IMR-90 (cell line): ENCODE results near the gene KRTAP4-8. TPM values are rescaled to one million over a fixed set of nuclear protein-coding genes. Genes with fewer than 3 reads are reported as not detected.
A peak's percentile ranks its signal among the peaks of the same experiment; 100 is the strongest.

Experiments
- ATAC-seq: fragments of 200-7000 bp; cut with Tn5 transposase; 2 replicates; pipeline ENCODE4 v1.9.1; 2020; ENCODE audit warnings: low read depth, mild to moderate bottlenecking, moderate library complexity
- BruUV-seq: library from RNA; stranded (reverse); fragments of 400-500 nt; replicated peaks from 2 replicates; lab custom pipeline; 2021; lab: Mats Ljungman, UMichigan
- CTCF ChIA-PET: fragments of 300-600 bp; formaldehyde crosslinking; extraction: SDS; loops from one replicate; lab custom pipeline; 2021; ENCODE audit warnings: antibody characterized with exemption; lab: Yijun Ruan, JAX
- POLR2A ChIA-PET: fragments of 300-600 bp; sonication (Branson Sonifier 250); formaldehyde crosslinking; loops from one replicate; lab custom pipeline; 2022; ENCODE audit warnings: antibody characterized with exemption; ENCODE audit not compliant: unreplicated experiment; lab: Charles Lee
- DNase-seq: peaks from one replicate; pipeline ENCODE4 v3.0.0; 2013
- H2AFZ ChIP-seq: replicated peaks from 2 replicates; pipeline ENCODE3; 2013; ENCODE audit warnings: low read length, mild to moderate bottlenecking; ENCODE audit not compliant: poor library complexity
- H2AK5ac ChIP-seq: 2 replicates; pipeline ENCODE4 v1.6.1; 2013; ENCODE audit warnings: low read depth, low read length, inconsistent platforms
- H2AK9ac ChIP-seq: replicated peaks from 2 replicates; pipeline ENCODE3; 2013; ENCODE audit warnings: mild to moderate bottlenecking, low read depth, low read length, moderate library complexity; ENCODE audit not compliant: poor library complexity
- H2BK120ac ChIP-seq: 2 replicates; pipeline ENCODE4 v1.6.1; 2013; ENCODE audit warnings: low read depth, low read length, inconsistent platforms
- H2BK15ac ChIP-seq: 3 replicates; pipeline ENCODE4 v1.6.1; 2013; ENCODE audit warnings: low read depth, low read length, inconsistent platforms
- H2BK20ac ChIP-seq: 2 replicates; pipeline ENCODE4 v1.6.1; 2013; ENCODE audit warnings: low read depth, mild to moderate bottlenecking, inconsistent platforms, low read length, moderate library complexity
- H2BK5ac ChIP-seq: 2 replicates; pipeline ENCODE4 v1.6.1; 2013; ENCODE audit warnings: mild to moderate bottlenecking, low read depth, low read length, inconsistent platforms; ENCODE audit not compliant: poor library complexity, severe bottlenecking
- H3K14ac ChIP-seq: replicated peaks from 2 replicates; pipeline ENCODE4 v1.6.1; 2013; ENCODE audit warnings: low read depth, low read length, inconsistent platforms
- H3K18ac ChIP-seq: 2 replicates; pipeline ENCODE4 v1.6.1; 2013; ENCODE audit warnings: low read depth, low read length, control low read depth
- H3K23ac ChIP-seq: 2 replicates; pipeline ENCODE4 v1.6.1; 2013; ENCODE audit warnings: low read depth, low read length, inconsistent platforms
- H3K27ac ChIP-seq: 2 replicates; pipeline ENCODE4 v1.5.1; 2013; ENCODE audit warnings: mild to moderate bottlenecking, control low read depth, low read length; ENCODE audit not compliant: insufficient read depth
- H3K27me3 ChIP-seq: 2 replicates; pipeline ENCODE4 v1.6.1; 2013; ENCODE audit warnings: low read length; ENCODE audit not compliant: control insufficient read depth, insufficient read depth
- H3K36me3 ChIP-seq: 2 replicates; pipeline ENCODE4 v1.6.1; 2013; ENCODE audit warnings: low read length, mixed read lengths; ENCODE audit not compliant: control insufficient read depth, insufficient read depth
- H3K4ac ChIP-seq: 2 replicates; pipeline ENCODE4 v1.6.1; 2013; ENCODE audit warnings: low read depth, low read length, inconsistent platforms
- H3K4me1 ChIP-seq: 2 replicates; pipeline ENCODE4 v1.6.1; 2013; ENCODE audit warnings: low read length, mixed read lengths; ENCODE audit not compliant: control insufficient read depth, insufficient read depth
- H3K4me2 ChIP-seq: 2 replicates; pipeline ENCODE4 v1.6.1; 2013; ENCODE audit warnings: low read depth, mild to moderate bottlenecking, control low read depth, low read length, moderate library complexity
- H3K4me3 ChIP-seq: 2 replicates; pipeline ENCODE4 v1.5.1; 2013; ENCODE audit warnings: low read depth, mild to moderate bottlenecking, control low read depth, low read length, moderate library complexity; ENCODE audit not compliant: insufficient read depth
- H3K56ac ChIP-seq: 2 replicates; pipeline ENCODE4 v1.6.1; 2013; ENCODE audit warnings: low read length, inconsistent platforms; ENCODE audit not compliant: insufficient read depth; ENCODE audit errors: extremely low read depth
- H3K79me1 ChIP-seq, 2 experiments: 2 replicates each; pipeline ENCODE4 v1.6.1; 2013; ENCODE audit warnings: low read length in 2 of 2, inconsistent platforms in 1 of 2, low read depth in 1 of 2
- H3K9ac ChIP-seq: 2 replicates; pipeline ENCODE4 v1.6.1; 2013; ENCODE audit warnings: low read depth, low read length, control low read depth
- H3K9me1 ChIP-seq: 2 replicates; pipeline ENCODE4 v1.6.1; 2013; ENCODE audit warnings: low read length, inconsistent platforms; ENCODE audit not compliant: insufficient read depth
- H3K9me3 ChIP-seq: 2 replicates; pipeline ENCODE4 v1.6.1; 2013; ENCODE audit warnings: low read length; ENCODE audit not compliant: control insufficient read depth, insufficient read depth
- H4K20me1 ChIP-seq: 2 replicates; pipeline ENCODE4 v1.6.1; 2013; ENCODE audit warnings: low read length, inconsistent platforms; ENCODE audit not compliant: insufficient read depth
- H4K5ac ChIP-seq: 2 replicates; pipeline ENCODE4 v1.6.1; 2013; ENCODE audit warnings: mild to moderate bottlenecking, low read depth, low read length, control low read depth
- H4K8ac ChIP-seq, 2 experiments: 2 replicates each; pipeline ENCODE4 v1.6.1; 2013; ENCODE audit warnings: low read depth in 2 of 2, low read length in 2 of 2, control low read depth in 1 of 2, inconsistent platforms in 1 of 2
- H4K91ac ChIP-seq: 2 replicates; pipeline ENCODE4 v1.6.1; 2013; ENCODE audit warnings: low read depth, low read length, inconsistent platforms; ENCODE audit not compliant: insufficient read depth
- BHLHE40 ChIP-seq: fragments of 150-350 bp; IDR thresholded peaks from 2 replicates; pipeline ENCODE4 v1.6.1; 2016; ENCODE audit warnings: mild to moderate bottlenecking, low read depth, low read length
- CEBPB ChIP-seq: IDR thresholded peaks from 2 replicates; pipeline ENCODE4 v1.6.1; 2012; ENCODE audit warnings: low read depth, low read length, improper control_type of control experiment
- MAZ ChIP-seq: IDR thresholded peaks from 2 replicates; pipeline ENCODE4 v1.6.1; 2012; ENCODE audit warnings: low read depth, mild to moderate bottlenecking, low read length, improper control_type of control experiment, moderate library complexity, borderline replicate concordance
- RAD21 ChIP-seq: IDR thresholded peaks from 2 replicates; pipeline ENCODE4 v1.6.1; 2012; ENCODE audit warnings: low read length, improper control_type of control experiment
- RCOR1 ChIP-seq: IDR thresholded peaks from 2 replicates; pipeline ENCODE4 v1.6.1; 2012; ENCODE audit warnings: mild to moderate bottlenecking, low read length, improper control_type of control experiment; ENCODE audit not compliant: insufficient replicate concordance
- RFX5 ChIP-seq: IDR thresholded peaks from 2 replicates; pipeline ENCODE4 v1.8.0; 2012; ENCODE audit warnings: low read depth, mild to moderate bottlenecking, low read length, moderate library complexity
- SMC3 ChIP-seq: fragments of 150-350 bp; IDR thresholded peaks from 2 replicates; pipeline ENCODE4 v1.6.1; 2016; ENCODE audit warnings: low read depth, mild to moderate bottlenecking, antibody characterized with exemption, low read length, moderate library complexity
- WGBS, 2 experiments: methylation state at CpG; one replicate each; pipeline versions ENCODE4 v1.1.5 to v1.1.7; 2013; ENCODE audit warnings: missing lambda C conversion rate in 2 of 2; ENCODE audit not compliant: insufficient read length in 1 of 2; ENCODE audit errors: extremely low coverage in 2 of 2; 5-methylcytosine and 5-hydroxymethylcytosine counted together
- dilution Hi-C: fragments of 300-500 bp; cut with HindIII; formaldehyde crosslinking; loops from one replicate; pipeline ENCODE4 v1.14.3; 2018; ENCODE audit warnings: low sequenced_read_pairs; ENCODE audit not compliant: unreplicated experiment
- in situ Hi-C: fragments of 300-500 bp; cut with MboI; formaldehyde crosslinking; loops from 3 replicates; pipeline ENCODE4 v1.14.3; 2019; ENCODE audit warnings: low sequenced_read_pairs, inconsistent platforms, mixed read lengths
- intact Hi-C: fragments of 100-400 bp; cut with micrococcal nuclease; formaldehyde crosslinking; loops from 2 replicates; pipeline ENCODE4 v1.10.0; 2022
- polyA plus RNA-seq, 3 experiments: library from polyadenylated mRNA; depleted of rRNA; stranded (reverse); fragments of >200 nt; gene quantifications; 2 replicates each; pipeline ENCODE4 v1.2.3, GENCODE V29; 2012; ENCODE audit warnings: low replicate concordance in 1 of 3
- total RNA-seq: library from RNA; depleted of rRNA; stranded (reverse); fragments of >200 nt; gene quantifications from 2 replicates; pipeline ENCODE4 v1.2.3, GENCODE V29; 2012

The KRTAP4-8 gene
- total and polyA plus RNA-seq, 2 of the 4 experiments (the other 2 are of a cell fraction) = not detected

DNA sequence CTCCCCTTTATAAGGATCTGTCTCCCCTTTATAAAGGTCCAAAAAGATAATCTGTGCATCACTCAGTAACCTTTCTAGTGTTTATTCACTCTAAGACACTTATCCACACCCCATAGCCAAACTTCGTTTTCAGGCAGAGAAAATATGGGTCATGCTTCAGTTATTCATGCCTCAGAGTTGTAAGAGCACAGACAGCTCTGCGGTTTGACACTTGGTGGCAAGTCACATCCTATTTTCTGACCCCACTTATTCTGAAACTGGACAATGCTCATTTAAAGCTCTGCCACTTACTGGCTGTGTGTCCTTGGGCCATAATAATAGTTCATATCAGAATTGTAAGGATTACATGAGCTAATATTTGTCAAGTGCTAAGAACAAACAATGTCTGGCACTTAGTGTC, 48.8 kb downstream of the KRTAP4-8 start:
- H3K4me1 ChIP-seq = peaks cover 5% of the 10 kb centered on the region
- peak; percentile 45; the same call in 1 of the 2 replicates for TF ChIP-seq BHLHE40
- peak; percentile 22 for TF ChIP-seq RCOR1
- no peak for TF ChIP-seq RFX5
- TF ChIP-seq RAD21 = no peak
- no peak for TF ChIP-seq SMC3
- no peak for TF ChIP-seq MAZ
- TF ChIP-seq CEBPB = no peak
- H3K18ac ChIP-seq = peak overlapping the region; percentile 1; the same call in 1 of the 2 replicates
- peak overlapping the region; percentile 67 for H3K14ac ChIP-seq
- peak overlapping the region; percentile 82 for H2BK5ac ChIP-seq
- peak; percentile 84 for DNase-seq
- in situ Hi-C loops (no loop called here), intact Hi-C loops (no loop called here), dilution Hi-C loops (no loop called here)
- peak overlapping the region; percentile 6; the same call in 1 of the 3 replicates for H2BK15ac ChIP-seq
- peak overlapping the region; percentile 63 for H3K56ac ChIP-seq
- H3K79me1 ChIP-seq = no peaks in the 10 kb centered on the region
- no peak overlapping the region for H3K9ac ChIP-seq
- H3K9me1 ChIP-seq = peaks cover 11% of the 10 kb centered on the region; the same call in 1 of the 2 replicates
- H3K27me3 ChIP-seq = no peaks in the 10 kb centered on the region
- no peak overlapping the region for H2AK9ac ChIP-seq
- no peaks in the 10 kb centered on the region for H3K9me3 ChIP-seq
- H2BK20ac ChIP-seq = peak overlapping the region; percentile 77
- H2AK5ac ChIP-seq = peak overlapping the region; percentile 37
- H3K4ac ChIP-seq = peak overlapping the region; percentile 67
- H3K36me3 ChIP-seq = no peaks in the 10 kb centered on the region
- H3K4me2 ChIP-seq = peak overlapping the region; percentile 57; the same call in 1 of the 2 replicates
- H2BK120ac ChIP-seq = peak overlapping the region; percentile 88
- H4K20me1 ChIP-seq = no peaks in the 10 kb centered on the region
- H4K91ac ChIP-seq = peak overlapping the region; percentile 53
- peak overlapping the region; percentile 33 to 76; a peak in 3 of 4 replicates for H4K8ac ChIP-seq
- ATAC-seq = peak; percentile 81
- H3K4me3 ChIP-seq = no peak overlapping the region
- WGBS, 2 experiments = no CpG with 5 or more reads among the region's 2 CpGs
- peak overlapping the region; percentile 54 for H3K23ac ChIP-seq
- no peak overlapping the region for H2AFZ ChIP-seq
- BruUV-seq = no TSS peak
- H4K5ac ChIP-seq = no peak overlapping the region
- ChIA-PET CTCF (no interaction called here), POLR2A (interaction anchor here (1.0 kb wide), 1 partner anchor 10 kb away, joined by 5 read pairs; no protein-coding TSS in a partner anchor)
- H3K27ac ChIP-seq = peak overlapping the region; percentile 1; the same call in 1 of the 2 replicates
